SK-N-MC (cell line): ENCODE results near the gene PTN.

Experiments
- EZH2 ChIP-seq: fragments of 200-600 bp; sonication (generic); IDR thresholded peaks from one replicate; pipeline ENCODE4 v1.6.1; 2017; ENCODE audit warnings: antibody characterized with exemption
- FOXP2 ChIP-seq: optimal IDR thresholded peaks from 2 replicates; pipeline ENCODE3; 2011; ENCODE audit warnings: mild to moderate bottlenecking, moderate library complexity; ENCODE audit not compliant: insufficient read depth; ENCODE audit errors: extremely low read length, control extremely low read depth

- no peak for TF ChIP-seq EZH2
- no peak for TF ChIP-seq FOXP2
Observed at GRCh38 chr7:137276189-137276588, 67.3 kb downstream of the PTN start.
